ENCODE data around the gene FRMPD2. TPM values are rescaled to one million over a fixed set of nuclear protein-coding genes. Genes with fewer than 3 reads are reported as not detected.

Gene FRMPD2
- total RNA-seq, 1 donor from 2014 or later, result 0.80 TPM

DNA sequence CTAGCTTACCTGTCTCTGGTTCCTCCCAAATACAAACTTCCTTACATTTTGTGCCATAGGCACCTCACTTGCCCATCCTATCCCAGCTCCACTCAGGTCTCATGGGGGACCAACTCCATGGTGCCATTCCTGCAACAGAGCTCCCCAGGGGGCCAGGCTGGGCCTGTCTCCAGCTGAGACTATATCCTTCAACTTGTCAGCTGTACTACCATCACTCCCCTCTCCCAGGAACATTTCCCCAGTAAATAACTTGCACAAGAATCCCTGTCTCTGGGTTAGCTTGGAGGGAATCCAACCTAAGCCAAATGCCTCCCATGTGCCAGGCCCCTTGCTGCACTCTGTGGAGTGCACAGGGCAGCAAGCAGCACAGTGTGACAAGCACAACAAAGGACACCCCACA, 33.2 kb downstream of the FRMPD2 start:
- peaks cover 4% of the 10 kb centered on the region for H3K27me3 Mint-ChIP-seq
- H3K4me1 Mint-ChIP-seq (ENCODE audit: unreplicated experiment), result no peaks in the 10 kb centered on the region
- H3K36me3 Mint-ChIP-seq, result no peaks in the 10 kb centered on the region
- H3K9me3 Mint-ChIP-seq, result no peaks in the 10 kb centered on the region
- no peak overlapping the region for H3K4me3 Mint-ChIP-seq
- H3K27ac Mint-ChIP-seq, result no peak overlapping the region
- TF ChIP-seq, protein P1, sequence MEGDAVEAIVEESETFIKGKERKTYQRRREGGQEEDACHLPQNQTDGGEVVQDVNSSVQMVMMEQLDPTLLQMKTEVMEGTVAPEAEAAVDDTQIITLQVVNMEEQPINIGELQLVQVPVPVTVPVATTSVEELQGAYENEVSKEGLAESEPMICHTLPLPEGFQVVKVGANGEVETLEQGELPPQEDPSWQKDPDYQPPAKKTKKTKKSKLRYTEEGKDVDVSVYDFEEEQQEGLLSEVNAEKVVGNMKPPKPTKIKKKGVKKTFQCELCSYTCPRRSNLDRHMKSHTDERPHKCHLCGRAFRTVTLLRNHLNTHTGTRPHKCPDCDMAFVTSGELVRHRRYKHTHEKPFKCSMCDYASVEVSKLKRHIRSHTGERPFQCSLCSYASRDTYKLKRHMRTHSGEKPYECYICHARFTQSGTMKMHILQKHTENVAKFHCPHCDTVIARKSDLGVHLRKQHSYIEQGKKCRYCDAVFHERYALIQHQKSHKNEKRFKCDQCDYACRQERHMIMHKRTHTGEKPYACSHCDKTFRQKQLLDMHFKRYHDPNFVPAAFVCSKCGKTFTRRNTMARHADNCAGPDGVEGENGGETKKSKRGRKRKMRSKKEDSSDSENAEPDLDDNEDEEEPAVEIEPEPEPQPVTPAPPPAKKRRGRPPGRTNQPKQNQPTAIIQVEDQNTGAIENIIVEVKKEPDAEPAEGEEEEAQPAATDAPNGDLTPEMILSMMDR (conservative IDR thresholded peaks at IDR 0.05), result no peak
- DNase-seq (ENCODE audit: extremely low spot score, unreplicated experiment), result peak; percentile 47

DNA sequence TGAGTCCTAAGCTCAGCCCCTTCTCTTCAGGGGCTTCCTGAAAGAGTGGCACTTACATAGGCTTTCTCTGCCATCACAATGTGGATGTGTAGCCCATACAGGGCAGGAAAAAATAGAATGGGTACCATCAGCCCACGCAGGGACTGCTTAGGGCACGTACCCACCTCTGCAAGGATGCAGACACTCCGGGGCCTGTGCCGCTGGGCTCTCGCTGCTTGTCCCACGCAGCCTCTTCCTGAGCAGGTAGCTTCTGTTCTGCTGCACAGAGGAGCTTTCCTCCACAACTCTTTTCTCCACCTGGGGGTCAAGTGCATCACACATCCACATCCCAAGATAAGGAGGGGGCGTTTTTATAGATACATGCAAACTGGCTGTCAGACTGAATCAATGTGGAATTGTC, 34.3 kb downstream of the FRMPD2 start:
- H3K27me3 Mint-ChIP-seq, result peaks cover 4% of the 10 kb centered on the region
- H3K4me3 Mint-ChIP-seq, result no peak overlapping the region
- H3K4me1 Mint-ChIP-seq (ENCODE audit: unreplicated experiment), result no peaks in the 10 kb centered on the region
- no peaks in the 10 kb centered on the region for H3K36me3 Mint-ChIP-seq
- peak; percentile 52 for DNase-seq (ENCODE audit: extremely low spot score, unreplicated experiment)
- no peaks in the 10 kb centered on the region for H3K9me3 Mint-ChIP-seq
- no peak overlapping the region for H3K27ac Mint-ChIP-seq
- TF ChIP-seq, protein P1 (conservative IDR thresholded peaks at IDR 0.05), result no peak

DNA sequence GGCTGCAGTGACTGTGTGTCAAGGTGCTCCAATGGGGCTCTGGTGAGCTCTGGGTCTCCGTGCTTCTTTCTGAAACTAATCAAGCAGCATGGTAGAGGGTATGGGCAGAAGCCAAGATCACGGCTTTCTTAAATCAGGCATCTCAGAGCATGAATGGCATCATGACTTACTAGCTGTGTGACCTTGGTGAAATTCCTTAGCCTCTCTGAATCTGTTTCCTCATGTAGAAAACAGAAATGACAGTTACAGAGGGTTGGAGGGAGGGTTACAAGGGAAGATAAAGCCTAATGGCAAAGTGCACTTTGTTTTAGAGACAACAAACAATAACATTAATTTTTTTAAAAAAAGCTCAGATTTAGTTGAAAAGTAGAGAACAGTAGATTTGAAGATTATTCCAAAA, 34.9 kb downstream of the FRMPD2 start:
- H3K36me3 Mint-ChIP-seq, result no peaks in the 10 kb centered on the region
- H3K27ac Mint-ChIP-seq, result no peak overlapping the region
- no peaks in the 10 kb centered on the region for H3K9me3 Mint-ChIP-seq
- peak; percentile 45 for DNase-seq (ENCODE audit: extremely low spot score, unreplicated experiment)
- no peaks in the 10 kb centered on the region for H3K4me1 Mint-ChIP-seq (ENCODE audit: unreplicated experiment)
- H3K4me3 Mint-ChIP-seq, result no peak overlapping the region
- TF ChIP-seq, protein P1 (conservative IDR thresholded peaks at IDR 0.05), result no peak
- peaks cover 4% of the 10 kb centered on the region for H3K27me3 Mint-ChIP-seq

DNA sequence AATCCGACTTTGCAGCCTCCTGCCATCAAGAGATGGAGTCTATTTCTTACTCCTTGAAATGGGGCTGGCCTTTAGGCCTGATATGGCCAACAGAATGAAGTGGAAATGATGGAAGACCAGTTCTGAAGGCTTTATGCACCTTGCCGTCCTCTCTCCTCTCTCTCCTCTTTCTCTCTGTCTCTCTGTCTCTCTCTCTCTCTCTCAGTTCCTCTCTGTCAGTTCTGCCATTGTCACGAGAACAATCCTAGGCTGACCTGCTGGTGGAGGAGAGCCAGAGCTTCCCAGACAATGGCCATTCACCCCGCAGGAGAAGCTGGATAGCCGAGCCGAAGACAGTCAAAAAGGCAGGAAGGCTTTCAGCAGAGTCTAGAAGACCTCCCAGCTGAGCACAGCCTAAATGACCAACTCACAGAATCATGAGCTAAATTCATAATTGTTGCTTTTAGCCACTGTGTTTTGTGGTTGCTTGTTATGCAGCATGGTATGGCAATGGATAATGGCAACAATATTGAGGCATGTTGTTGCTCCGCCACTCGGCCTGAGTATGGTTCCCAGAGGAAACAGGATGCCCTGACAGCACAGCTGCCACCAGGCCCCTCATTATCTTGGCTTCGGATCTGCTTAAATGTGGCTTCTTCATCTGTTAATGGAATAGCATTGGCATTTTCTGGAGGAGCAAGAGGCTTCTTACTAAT, 35.5 kb downstream of the FRMPD2 start:
- no peaks in the 10 kb centered on the region for H3K9me3 Mint-ChIP-seq

DNA sequence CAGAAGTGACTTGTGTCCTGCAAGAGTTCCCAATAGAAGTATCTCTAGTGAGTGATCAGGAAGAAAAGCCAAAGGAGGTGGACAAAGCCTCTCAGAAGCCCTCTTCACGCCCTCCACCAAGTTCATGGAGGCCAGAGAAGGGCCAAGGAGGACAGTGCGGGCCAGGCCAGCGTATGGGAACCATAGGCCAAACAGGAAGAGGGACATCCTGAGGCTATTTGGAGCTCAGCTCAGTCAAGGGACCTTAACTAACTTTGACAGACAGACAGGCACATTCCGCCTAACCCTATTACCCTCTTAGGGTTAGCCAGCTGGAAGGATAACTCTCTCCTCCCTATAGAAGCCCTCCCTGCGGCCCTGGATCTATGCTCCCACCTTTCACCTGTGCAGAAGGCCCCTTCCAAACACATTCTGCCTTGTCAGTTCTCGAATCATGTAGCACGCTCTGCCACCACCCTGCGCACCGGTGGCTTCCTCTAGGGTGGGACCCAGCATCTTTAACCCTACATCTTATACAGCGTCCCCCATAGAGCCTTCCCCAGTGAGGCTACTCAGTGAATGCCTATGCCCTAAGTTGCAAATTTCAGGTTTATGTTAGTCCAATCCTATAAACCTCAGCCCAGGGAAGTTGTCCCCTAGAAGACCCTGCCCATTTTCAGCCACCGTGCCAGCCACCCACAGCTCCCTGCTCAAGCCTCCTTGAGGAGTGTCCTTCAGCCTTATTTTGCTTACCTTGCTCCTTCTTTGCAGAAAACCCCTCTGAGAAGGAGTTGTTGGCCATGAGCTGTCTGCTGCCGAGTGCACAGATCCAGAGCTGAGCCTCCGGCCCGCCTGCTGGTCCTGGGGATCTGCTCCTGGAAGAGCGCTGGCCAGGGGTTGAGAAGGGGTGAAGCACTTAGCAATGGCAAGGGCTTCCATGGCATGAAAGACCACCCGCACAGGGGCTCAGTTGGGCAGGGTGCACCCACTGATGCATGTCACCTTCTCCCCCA, 36.9 kb downstream of the FRMPD2 start:
- TF ChIP-seq, protein P1 (conservative IDR thresholded peaks at IDR 0.05), result no peak
- H3K4me1 Mint-ChIP-seq (ENCODE audit: unreplicated experiment), result no peaks in the 10 kb centered on the region
- no peaks in the 10 kb centered on the region for H3K27me3 Mint-ChIP-seq
- no peak overlapping the region for H3K4me3 Mint-ChIP-seq
- H3K27ac Mint-ChIP-seq, result no peak overlapping the region
- DNase-seq (ENCODE audit: extremely low spot score, unreplicated experiment), result peak; percentile 53
- H3K36me3 Mint-ChIP-seq, result no peaks in the 10 kb centered on the region
- no peaks in the 10 kb centered on the region for H3K9me3 Mint-ChIP-seq

More for the DNA sequence above, 35.5 kb downstream of the FRMPD2 start:
- Mint-ChIP-seq H3K36me3 (no peaks in the 10 kb centered on the region), H3K27ac (no peak overlapping the region), H3K4me1 (ENCODE audit: unreplicated experiment) (no peaks in the 10 kb centered on the region), H3K27me3 (peaks cover 4% of the 10 kb centered on the region), H3K4me3 (no peak overlapping the region)
- TF ChIP-seq, protein P1 (conservative IDR thresholded peaks at IDR 0.05), result no peak
- DNase-seq (ENCODE audit: extremely low spot score, unreplicated experiment), result peak; percentile 40

Measured in type B pancreatic cell (in vitro differentiated cells).